ENCODE data around the gene ARF6.
"Not testable (repeated sequence)": the region's sequence is repeated elsewhere in the genome, so short reads cannot be mapped to it uniquely, and the experiment has no call there.

ARF6 gene

DNA sequence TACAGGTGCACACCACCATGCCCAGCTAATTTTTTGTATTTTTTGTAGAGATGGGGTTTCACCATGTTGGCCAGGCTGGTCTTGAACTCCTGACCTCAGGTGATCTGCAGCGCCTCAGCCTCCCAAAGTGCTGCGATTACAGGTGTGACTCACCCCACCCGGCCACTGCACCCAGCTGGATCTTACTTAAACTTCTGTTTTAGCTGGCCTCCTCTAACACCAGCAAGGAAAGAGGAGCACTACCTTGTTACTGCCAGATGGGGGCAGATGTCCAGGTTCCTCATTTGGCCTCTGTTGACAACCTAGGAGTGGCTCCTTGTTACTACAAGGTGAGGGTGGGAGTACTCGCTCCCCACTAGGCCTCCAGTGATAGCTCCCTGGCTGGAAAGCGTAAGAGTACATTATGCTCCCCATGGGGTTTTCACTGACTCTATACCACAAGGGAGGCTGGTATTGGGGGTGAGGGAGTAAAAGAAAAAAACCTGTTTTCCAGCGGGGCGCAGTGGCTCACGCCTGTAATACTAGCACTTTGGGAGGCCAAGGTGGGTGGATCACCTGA is 13.2 kb upstream of the ARF6 start:
- peak in 1 of 2 experiments; percentile 54 for DNase-seq

GRCh38 chr14:49880267-49881064 is 12.4 kb upstream of the ARF6 start:
- no peak for DNase-seq

- DNase-seq = no peak
Measured at GRCh38 chr14:49881350-49882001, 11.4 kb upstream of the ARF6 start.

DNA sequence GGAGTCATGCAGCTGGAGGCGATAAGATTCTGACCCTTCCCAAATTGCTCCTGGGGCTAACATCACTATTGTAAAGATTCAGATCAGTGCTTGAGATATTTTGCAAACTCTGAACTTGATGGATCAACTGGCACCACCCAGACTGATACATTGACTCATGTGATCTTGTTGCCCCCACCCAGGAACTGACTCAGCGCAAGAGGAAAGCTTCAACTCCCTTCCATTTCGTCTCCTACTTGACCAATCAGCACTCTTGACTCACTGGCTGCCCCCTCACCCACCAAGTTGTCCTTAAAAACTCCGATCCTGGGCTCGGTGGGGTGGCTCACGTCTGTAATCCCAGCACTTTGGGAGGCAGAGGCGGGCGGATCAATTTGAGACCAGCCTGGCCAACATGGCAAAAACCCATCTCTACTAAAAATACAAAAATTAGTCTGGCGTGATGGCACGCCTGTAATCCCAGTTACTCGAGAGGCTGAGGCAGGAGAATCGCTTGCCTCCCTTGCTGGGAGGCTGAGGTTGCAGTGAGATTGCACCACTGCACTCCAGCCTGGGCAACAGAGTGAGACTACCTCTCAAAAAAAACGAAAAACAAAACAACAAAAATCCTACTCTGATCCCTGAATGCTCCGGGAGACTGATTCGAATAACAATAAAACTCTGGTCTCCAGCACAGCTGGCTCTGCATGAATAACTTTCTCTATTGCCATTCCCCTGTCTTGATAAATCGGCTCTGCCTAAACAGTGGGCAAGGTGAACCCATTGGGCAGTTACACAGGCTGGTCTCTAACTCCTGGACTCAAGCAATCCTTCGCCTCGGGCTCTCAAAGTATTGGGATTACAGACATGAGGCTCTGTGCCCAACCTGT is 9.8 kb upstream of the ARF6 start:
- no peak for DNase-seq

GRCh38 chr14:49886523-49886922 is 6.4 kb upstream of the ARF6 start:
- no peak for DNase-seq

GRCh38 chr14:49888293-49888692 is 4.6 kb upstream of the ARF6 start:
- no peak for DNase-seq

- DNase-seq = peak in 1 of 2 experiments; percentile 41
Measured at GRCh38 chr14:49892301-49892635, 614 bp upstream of the ARF6 start.

GRCh38 chr14:49893309-49894213 is 679 bp downstream of the ARF6 start:
- DNase-seq = peak; percentile 67 to 73

DNA sequence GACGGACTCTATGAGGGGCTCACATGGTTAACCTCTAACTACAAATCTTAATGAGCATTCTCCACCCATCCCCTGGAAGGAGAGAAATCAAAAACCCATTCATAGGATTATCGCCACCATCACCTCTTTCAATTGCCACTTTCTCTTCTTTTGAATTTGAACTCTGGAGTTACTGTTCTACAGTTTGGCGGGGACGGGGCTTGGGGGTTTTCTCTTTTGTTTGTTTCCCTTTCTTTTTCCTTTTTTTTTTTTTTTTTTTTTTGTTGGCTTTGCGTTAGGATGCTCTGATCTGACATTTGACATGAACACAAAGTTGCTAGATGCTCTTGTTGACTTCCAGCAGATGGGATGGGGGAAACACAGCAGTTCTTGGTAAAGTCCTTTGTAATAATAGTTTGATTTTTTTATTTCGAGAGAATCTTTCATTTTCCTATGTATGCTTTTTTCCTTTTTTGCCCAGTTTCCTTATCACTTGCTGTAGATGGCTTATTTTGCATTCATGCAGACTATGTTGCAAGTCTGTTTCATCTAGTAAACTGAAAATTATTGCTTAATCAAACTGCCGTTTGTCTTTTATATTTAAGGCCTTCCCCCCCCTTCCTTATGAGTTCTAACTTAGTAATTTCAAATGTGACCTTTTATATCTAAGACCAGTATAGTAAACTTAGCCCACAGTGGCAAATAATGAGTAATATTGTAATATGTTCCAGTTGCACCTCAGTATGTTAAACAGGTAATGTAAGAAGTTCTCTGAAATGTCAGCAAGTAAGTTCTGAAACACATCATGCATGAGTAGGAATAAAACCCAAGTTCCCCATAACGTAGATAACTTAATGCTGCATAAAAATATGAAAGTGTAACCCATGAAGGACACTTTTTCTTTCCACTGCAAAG is 1.6 kb downstream of the ARF6 start:
- DNase-seq = peak in 1 of 2 experiments; percentile 19

DNA sequence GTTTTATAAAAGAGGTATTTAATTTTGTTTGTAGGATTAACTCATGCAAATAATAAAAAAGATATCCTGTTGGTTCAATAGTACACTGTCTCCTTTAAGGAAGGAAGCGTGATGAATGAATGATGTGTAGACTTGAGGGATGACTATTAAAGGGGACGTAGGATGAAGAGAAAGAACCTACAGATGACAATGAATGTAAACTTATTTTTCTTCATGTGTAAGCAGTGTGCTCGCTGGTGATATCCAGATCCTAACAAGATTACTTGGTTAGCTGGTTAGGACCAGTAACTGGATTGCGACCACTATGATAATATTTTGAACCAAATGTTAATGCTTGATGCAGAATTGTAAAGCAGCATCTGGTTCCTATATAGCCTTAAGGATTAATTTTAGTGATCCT is 2.6 kb downstream of the ARF6 start:
- no peak for DNase-seq

GRCh38 chr14:49896272-49896671 is 3.4 kb downstream of the ARF6 start:
- DNase-seq = not testable (repeated sequence)

GRCh38 chr14:49896966-49897365 is 4.1 kb downstream of the ARF6 start:
- DNase-seq = no peak

GRCh38 chr14:49897414-49897813 is 4.5 kb downstream of the ARF6 start:
- DNase-seq = no peak

DNA sequence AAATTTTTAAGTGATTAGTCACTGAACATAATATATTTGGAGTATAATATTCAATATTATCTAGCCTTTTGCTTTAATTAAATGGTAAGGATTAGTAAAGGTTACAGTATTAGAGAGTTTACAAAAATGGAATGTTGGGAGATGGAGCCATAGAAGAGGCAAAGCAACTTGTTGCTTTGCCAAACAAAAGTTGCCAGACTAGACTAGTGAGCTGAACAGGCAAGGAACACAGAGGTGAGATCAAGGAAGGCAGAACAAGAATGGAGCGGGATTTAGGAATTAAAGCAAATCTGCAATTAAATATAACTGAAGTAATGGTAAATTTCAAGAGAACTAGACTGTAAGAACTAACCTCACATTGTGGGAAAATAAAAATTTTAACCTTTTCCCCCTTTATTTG is 5.1 kb downstream of the ARF6 start:
- no peak for DNase-seq

DNA sequence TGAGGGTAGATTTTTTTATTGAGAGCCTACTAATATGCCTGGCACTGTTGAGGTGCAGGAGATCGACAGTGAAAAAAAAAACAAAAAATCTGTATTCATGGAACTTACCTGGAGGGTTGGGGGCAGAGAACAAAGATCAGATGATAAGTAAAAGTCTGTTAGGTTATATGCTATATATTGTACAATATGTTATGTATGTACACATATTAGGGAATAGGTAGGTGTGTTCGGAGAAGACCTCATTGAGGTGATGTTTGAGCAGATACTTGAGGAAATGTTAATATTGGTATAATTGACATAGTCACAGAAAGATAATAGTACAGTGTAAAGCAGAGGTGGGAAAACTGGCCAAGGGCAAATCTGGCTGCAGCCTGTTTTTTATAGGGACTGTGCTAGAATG is 5.6 kb downstream of the ARF6 start:
- DNase-seq = no peak

DNA sequence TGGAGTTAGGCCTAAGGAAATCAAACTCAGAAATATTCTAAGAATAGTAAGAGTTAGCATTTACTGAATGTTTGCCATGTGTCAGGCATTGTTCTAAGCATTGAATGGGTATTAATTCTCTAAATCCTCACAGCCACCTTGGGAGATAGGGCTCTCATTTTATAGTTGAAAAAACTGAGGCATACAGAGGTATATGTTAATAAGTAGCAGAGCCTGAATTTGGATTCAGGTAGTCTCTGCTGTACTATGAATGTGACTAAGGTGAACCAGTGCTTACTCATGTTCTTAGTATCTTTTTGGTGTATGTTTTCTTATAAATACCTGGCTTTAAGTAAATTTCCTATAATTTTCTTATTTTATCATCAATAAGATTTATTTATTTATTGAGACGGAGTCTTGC is 8.1 kb downstream of the ARF6 start:
- no peak for DNase-seq

DNA sequence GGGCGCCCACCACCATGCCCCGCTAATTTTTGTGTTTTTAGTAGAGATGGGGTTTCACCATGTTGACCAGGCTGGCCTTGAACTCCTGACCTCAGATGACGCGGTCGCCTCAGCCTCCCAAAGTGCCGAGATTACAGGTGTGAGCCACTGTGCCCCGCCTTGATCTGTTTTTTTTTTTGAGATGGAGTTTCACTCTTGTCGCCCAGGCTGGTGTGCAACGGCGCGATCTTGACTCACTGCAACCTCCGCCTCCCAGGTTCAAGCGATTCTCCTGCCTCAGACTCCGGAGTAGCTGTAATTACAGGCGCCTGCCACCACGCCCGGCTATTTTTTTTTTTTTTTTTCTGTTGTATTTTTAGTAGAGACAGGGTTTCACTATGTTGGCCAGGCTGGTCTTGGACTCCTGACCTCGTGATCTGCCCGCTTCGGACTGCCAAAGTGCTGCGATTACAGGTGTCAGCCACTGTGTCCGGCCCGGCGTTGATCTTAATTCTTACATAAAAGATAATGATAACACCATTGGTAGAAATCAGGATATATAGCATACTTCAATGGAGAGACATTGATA is 9.9 kb downstream of the ARF6 start:
- DNase-seq = not testable (repeated sequence)

DNA sequence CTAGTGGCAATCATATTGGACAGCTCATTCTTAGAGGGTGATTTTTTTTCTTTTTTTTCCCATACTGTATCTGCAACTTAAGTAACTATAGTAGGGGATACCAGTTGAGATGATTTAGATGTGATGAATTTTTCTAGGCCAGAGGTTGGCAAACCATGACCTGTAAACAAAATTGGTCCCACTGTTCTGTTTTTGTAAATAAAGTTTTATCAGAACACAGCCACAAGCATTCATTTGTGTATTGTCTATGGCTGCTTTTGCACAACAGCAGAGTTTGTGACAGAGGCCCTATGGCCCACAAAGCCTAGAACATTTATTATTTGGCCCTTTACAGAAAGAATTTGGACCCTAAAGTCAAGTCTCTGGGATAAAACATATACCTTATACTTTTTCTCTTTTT is 11.4 kb downstream of the ARF6 start:
- DNase-seq = no peak

- no peak for DNase-seq
Measured at GRCh38 chr14:49905989-49906388, 13.1 kb downstream of the ARF6 start.

DNA sequence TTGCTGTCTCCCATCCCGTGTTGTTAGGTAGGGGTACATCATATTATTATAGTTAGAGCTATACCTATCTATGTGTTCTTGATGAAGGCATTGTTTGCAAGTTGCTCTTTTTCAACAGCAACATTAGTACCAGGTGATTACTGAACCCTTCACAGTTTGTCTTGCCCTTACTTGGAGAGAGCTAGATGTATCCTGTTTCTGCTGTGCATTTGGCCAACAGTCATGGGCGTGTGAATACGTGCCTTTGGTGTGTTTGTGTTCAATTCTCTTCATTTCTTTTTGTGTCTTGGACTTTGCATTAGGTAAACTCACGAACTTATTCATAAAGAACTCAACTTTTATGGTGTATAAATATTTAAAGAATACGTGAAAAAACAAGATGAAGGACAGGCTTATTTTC is 14.3 kb downstream of the ARF6 start:
- no peak for DNase-seq

DNA sequence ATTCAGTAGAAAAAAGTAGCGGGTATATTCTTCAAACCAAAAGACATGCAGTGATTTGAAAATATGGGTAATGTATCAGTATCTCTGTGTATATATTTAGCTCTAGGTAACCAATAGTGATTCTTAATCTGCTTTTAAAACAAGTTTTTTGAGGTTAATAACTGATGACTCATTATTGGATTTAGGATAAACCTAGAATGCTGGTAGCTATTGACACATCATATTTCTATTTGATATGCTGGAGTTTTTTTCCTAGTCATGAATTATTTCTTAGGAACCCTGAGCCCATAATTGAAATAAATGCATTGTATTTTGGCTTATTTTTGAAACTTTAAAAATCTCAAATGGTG is 15.5 kb downstream of the ARF6 start:
- DNase-seq = no peak
